Measurements from ENCODE around the gene HELZ. TPM values are rescaled to one million over a fixed set of nuclear protein-coding genes. Genes with fewer than 3 reads are reported as not detected.
"Not testable (repeated sequence)": the region's sequence is repeated elsewhere in the genome, so short reads cannot be mapped to it uniquely, and the experiment has no call there.

HELZ gene
- polyA plus RNA-seq, 4 donors: 25.7 to 37.0 (median 30.7) TPM

DNA sequence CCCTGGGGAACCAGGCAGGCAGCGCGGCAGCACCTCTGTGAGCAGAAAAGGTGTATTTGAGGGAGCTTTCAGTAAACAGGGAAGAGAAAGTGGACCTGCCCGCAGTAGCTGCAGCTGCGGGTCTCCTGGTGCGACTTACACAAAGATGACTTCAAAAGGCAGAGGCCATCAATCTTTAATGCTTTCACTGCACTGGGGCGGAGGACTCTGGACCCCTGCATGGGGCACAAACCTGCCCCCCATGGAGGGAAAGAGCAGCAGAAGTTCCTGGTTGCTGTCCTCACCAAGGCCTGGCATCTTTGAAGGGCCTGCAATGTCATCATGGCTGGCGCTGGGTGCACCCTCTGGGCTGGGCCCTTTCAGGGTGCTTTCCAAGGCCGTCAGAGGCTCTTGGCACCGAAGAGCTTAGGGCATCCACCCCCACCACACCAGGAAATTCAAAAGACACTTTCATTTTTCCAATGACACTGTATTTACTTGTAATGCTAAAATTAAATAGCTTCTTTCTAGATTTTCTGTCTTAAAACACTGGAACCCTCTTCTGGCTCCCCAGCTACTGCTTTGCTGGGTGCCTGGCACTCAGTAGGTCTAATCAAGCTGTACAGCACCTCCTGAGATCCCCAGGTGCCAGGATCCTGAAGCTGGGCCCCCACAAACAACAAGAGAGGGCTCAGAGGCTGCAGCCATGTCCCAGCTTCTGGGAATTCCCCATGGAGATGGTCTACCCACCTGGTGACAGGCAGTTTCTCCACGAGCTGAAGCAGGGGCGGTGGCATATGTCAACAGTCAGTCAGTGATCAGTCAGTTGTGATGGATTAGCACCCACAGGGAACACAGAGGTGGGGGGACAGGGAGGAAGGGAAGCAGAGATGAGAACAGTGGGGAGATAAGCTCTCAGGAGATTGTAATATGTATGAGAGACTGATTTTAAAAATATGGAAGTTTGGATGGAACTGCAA is 202.8 kb downstream of the HELZ start:
- no peak for DNase-seq (ENCODE audit: low read depth in 4 of 4, low spot score in 3 of 4)

DNA sequence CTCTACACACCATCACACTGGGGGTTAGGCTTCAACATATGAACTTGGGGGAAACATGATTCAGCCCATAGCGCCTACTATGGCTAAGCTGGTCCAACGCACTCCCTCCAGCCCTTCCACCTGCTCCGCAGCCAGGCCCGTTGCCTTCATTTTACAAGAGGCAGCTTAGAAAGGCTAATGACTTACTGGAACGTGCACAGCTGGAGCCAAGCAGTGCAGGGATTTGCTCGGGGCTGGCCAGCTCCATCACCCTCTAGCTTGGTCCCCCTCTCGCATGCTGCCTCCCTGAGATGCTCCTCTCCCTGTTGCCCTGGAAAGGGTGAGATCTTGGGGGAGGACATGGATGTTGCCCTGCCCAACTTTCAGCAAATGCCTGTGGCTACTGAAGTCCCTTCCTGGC is 203.5 kb downstream of the HELZ start:
- DNase-seq (ENCODE audit: low read depth in 4 of 4, low spot score in 3 of 4): no peak

DNA sequence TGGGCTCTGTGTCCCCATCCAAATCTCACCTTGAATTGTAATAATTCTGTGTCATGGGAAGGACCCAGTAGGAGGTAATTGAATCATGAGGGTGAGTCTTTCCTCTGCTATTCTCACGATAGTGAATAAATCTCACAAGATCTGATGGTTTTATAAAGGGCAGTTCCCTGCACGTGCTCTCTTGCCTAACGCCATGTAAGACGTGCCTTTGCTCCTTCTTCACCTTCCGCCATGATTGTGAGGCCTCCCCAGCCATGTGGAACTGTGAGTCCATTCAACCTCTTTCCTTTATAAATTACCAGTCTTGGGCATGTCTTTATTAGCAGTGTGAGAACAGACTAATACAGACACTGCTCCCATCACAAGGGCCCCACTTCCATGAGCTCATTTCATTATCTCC is 203.9 kb downstream of the HELZ start:
- DNase-seq (ENCODE audit: low read depth in 4 of 4, low spot score in 3 of 4): not testable (repeated sequence)

DNA sequence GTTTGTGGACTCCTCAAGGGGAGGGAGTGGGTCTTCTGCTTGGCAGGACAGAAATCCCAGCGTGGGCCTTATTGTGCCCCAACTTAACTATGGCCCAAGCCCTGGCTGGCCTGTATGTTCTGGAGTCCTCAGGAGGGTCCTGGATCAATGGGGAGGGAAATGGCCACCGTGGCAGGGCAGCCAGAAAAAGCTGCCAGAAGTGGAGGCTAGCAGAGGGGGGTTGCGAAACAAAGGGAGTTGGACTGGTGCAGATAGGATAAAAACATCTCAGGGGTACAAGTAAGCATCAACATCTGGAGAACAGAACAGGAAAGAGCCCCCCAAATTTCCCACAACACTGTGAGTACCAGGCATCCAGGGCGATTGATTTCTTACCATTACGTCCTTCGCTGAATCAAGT is 204.3 kb downstream of the HELZ start:
- DNase-seq (ENCODE audit: low read depth in 4 of 4, low spot score in 3 of 4): no peak

DNA sequence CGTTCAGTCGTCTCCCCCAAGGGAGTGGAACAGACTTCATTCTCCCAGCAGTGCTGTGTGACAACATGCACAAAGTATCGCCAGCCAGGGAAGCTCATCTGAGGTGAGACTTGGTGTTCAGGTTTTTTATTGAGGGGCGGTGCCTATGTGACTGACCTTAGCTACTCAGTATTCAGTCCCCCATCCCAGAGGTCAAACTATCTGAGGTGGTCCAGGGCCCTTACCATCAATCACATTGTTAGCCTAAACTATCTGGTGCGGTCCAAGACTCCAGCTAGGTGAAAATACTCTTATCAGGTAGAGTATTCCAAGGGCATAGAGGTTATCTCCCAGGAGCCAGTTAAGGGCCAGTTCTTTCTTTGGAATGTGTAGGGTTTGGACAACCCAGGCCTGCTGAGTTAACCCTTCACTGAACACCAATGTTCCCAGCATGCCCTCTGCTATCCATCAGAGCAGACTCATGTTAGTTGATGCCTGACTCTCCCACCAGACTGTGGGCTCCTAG is 206.1 kb downstream of the HELZ start:
- no peak for DNase-seq (ENCODE audit: low read depth in 4 of 4, low spot score in 3 of 4)

DNA sequence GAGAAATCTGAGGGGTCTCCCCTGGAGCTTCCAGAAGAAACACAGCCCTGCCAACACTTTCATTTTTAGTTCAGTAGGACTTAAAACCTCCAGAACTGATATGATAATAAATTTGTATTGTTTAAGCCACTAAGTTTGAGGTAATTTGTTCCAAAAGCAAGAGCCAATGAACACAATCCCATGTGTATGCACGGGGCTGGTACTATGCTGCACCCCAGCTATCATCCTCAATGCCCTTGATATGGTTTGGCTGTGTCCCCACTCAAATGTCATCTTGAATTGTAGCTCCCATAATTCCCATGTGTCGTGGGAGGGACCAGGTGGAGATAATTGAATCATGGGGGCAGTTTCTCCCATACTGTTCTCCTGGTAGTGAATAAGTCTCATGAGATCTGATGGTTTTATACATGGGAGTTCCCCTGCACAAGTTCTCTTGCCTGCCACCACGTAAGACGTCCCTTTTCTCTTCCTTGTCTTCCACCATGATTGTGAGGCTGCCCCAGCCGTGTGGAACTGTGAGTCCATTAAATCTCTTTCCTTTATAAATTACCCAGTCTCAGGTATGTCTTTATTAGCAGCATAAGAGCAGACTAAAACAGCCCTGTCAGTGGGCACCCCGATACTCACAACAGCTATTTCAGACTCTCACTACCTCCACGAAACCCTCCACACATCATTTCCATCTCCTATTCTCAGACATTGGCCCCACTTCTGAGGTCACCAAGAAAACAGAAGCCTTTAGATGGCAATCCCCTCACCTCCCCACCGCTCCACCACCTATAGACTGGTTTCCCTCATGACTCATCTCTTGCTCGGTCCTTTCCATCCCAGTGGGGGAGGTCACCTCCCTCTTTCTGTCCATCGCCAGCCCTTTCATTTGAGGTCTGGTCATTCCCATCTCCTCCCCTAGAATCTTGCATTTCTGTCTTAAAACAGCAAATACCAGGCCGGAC is 209.6 kb downstream of the HELZ start:
- no peak for DNase-seq (ENCODE audit: low read depth in 4 of 4, low spot score in 3 of 4)

DNA sequence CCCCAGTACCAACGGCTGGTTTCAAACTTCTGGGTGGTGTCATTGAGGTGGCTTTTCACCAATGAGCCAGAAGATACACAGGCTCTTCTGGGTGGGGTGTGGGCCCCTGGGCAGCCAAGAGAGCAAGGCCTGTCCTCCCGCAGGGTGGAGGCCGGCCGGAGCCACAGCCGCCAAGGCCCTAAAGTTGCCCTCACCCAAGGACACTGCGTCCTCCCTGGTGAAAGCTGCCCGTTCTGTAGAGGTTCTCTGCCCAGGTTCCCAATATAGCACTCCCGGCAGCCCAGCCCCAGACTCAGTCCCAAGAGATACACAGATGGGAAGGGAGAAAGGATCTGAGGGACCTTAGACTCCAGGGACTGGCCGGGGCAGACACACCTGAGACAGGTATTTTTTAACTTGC is 211.4 kb downstream of the HELZ start:
- DNase-seq (ENCODE audit: low read depth in 4 of 4, low spot score in 3 of 4): no peak

DNA sequence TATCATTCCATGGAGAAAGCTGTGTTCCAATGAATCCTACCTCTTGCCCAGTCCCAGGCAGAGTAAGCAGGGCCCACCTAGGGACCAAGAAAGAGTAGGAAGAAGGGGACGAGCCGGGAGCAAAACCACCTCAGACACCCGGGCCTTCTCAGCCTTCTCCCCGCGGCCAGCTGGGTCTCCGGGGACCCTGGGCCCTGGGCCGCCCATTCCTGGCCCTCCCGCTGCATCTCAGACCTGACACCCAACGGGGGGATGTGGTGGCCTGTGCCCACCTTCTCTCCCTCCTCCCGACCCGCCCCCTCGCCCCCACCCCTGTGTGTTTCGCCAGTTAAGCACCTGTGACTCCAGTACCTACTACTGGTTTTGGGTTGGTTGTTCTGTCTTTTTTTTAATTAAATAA is 212.0 kb downstream of the HELZ start:
- DNase-seq (ENCODE audit: low read depth in 4 of 4, low spot score in 3 of 4): no peak

DNA sequence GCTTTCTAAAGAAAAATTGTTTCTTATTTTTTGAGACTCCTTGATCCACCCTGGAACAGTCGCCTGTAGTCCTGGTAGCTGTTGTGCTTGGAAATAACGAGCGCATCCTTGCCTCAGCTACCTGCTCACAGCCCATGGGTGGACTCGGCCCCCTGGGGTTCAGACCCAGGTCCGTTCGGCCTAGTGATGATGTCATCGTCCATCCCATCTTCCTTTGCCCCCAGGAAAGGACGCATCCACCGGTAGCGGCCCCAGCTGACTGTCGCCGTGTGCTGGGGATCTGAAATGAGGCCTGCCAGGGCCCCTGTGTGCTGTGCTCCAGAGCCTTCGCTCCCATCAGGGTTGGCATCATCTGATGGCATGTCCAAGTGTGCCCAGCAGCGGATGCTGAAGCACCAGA is 212.6 kb downstream of the HELZ start:
- DNase-seq (ENCODE audit: low read depth in 4 of 4, low spot score in 3 of 4): no peak

DNA sequence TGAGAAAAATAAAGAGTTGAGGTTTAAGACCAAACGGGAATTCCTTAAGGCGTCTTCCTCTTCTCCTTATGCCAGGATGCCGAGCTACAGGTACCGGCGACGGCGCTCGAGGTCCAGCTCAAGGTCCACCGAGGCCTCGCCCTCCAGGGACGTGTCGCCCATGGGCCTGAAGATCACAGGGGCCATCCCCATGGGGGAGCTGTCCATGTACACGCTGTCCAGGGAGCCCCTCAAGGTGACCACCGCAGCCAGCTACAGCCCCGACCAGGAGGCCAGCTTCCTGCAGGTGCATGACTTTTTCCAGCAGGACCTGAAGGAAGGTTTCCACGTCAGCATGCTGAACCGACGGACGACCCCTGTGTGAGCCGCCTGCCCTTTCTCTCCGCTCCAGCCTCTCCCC is 214.4 kb downstream of the HELZ start:
- no peak for DNase-seq (ENCODE audit: low read depth in 4 of 4, low spot score in 3 of 4)

DNA sequence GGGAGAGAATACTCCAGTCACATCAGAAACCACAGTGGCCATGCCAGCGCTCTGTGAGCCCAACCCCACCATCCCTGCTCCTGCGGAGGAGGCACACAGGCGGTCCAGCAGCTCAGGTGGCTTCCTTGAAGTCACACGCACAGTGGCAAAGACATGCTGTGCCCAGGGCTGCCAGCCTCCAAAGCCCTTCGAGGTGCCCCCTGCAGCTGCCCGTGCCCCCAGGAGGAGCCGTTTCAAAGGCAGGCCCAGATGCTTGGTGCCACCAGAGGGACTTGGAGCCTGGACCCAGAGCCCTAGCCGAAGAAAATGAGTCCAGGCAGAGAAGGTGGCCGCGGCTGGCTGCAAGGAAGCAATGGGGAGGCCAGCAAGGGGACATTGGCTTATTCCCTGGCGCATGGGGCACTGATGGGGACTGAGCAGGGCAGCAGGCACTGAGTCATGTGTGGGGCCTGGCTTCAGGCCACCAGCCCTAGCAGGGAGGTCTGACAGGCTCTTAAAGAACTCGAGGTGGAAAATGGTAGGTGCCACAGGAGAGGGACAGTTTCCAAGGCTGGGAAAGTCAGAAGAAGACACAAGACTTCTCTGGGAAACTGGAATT is 217.9 kb downstream of the HELZ start:
- no peak for DNase-seq (ENCODE audit: low read depth in 4 of 4, low spot score in 3 of 4)

DNA sequence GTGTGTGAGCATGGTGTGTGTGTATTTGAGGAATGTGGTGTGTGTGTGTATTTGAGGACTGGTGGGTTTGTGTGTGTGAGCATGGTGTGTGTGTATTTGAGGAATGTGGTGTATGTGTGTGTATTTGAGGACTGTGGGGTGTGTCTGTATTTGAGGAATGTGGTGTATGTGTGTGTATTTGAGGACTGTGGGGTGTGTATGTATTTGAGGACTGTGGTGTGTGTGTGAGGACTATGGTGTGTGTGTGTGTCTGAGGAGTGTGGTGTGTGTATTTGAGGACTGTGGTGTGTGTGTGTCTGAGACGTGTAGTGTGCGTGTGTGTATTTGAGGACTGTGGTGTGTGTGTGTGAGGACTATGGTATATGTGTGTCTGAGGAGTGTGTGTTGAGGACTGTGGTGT is 218.7 kb downstream of the HELZ start:
- DNase-seq (ENCODE audit: low read depth in 4 of 4, low spot score in 3 of 4): no peak

DNA sequence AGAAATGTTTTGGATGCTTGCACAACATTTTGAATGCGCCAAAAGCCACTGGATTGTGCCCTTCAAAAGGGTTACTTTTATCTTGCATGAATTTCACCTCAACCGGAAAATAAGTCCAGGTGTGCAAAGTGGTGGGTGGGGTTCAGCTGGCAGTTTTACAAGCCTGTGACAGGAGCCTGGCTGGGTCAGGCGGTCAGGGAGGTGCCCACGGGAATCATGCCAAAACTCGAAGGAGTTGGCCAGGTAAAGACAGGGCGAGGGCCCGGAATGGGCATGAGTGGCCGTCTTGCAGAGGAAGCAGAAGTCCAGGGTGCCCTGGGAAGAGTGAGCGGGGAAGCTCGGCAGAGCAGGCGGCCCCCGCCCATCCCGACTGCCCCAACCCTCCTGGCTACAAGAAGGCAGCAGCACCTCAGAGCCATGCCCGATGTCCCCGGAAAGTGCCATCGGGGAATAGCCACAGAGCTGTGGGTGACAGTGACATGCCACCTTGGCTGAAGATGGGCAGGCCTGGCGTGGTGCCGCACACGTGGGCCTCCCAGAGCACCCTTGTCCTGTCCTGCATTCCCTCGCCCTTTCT is 219.7 kb downstream of the HELZ start:
- DNase-seq (ENCODE audit: low read depth in 4 of 4, low spot score in 3 of 4): no peak

DNA sequence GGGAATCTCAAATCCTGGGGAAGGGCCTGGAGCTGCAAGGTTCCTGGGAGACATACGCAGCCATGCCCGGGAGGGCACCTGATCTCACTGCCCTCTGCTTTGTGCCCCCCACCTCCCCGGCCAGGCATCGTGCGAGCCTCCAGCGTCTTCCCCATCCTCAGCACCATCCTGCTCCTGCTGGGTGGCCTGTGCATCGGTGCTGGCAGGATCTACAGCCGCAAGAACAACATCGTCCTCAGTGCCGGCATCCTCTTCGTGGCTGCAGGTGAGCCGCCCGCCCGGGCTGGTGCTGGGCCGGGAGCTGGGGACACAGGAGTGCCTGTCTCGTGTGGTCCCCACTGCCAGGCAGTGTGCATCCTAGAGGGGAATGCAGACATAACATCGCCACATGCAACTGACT is 220.3 kb downstream of the HELZ start:
- no peak for DNase-seq (ENCODE audit: low read depth in 4 of 4, low spot score in 3 of 4)

DNA sequence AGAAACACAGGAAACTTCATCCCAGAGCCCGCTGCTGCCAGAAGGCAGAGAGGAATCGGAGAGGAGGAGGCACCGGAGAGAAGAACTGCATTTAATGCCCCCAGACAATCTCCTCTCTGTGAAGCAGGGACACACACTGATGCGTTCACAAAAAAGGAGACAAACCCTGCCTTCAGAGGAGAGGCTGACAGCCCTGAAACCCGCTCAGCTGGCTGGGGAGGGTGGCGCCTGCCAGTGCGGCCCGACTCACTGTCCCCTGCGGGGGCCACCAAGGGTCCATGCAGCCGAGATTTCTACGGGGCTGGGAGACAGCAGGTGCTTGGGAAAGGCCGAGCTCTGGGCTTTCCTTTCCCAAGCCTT is 222.6 kb downstream of the HELZ start:
- no peak for DNase-seq (ENCODE audit: low read depth in 4 of 4, low spot score in 3 of 4)

DNA sequence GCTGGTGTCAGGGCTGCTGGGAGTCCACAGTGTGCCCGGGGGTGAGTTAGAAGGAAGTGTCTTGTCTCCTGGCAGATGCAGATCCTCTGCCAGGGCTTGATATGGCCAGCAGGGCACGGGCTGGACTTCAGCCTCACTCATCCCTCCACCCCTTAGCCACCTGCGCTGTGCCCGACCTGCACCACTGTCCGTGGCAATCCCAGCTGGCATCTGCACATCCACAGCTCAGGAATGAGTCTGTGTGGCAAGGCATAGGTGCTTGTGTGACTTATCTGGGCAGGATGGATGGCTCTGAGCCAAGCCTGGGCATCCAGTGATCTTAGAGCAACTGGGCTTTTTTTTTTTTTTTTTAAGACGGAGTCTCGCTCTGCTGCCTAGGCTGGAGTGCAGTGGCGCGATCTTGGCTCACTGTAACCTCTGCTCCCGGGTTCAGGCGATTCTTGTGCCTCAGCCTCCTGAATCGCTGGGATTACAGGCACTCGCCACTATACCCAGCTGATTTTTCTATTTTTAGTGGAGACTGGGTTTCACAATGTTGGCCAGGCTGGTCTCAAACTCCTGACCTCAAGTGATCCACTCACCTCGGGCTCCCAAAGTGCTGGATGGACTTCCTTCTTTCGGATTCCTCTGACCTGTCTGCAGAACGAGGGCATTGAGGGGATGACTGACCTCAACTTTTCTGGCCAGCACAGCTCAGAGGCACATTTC is 223.1 kb downstream of the HELZ start:
- DNase-seq (ENCODE audit: low read depth in 4 of 4, low spot score in 3 of 4): no peak

DNA sequence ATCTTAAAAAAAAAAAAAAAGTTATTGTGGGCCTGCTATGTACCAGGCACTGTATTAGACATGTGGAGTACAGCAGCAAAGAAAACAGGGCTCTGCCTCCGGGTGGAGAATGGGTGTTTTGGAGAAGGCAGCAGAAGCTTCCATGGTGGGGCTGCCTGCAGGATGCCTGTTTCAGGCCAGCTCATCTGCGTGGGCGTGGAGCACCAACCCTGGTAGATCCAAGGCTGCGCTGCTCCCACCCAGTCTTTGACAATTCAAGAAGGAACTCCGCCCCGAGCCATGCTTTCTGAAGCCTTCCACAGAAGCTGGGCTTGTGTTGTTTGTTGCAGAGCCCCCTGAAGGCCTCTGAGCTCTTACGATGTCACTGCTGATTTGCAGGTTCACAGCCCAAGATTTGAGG is 223.8 kb downstream of the HELZ start:
- no peak for DNase-seq (ENCODE audit: low read depth in 4 of 4, low spot score in 3 of 4)

Measured in right renal pelvis (tissue), 4 donors.